HG03342 (cell line): ENCODE data around the gene FAM13C.
"Not testable (repeated sequence)": the region's sequence is repeated elsewhere in the genome, so short reads cannot be mapped to it uniquely, and the experiment has no call there.

Experiments used
- ATAC-seq: cut with Tn5 transposase; IDR thresholded peaks from one replicate; pipeline ENCODE4 v1.9.1; 2021; ENCODE audit warnings: mild to moderate bottlenecking, moderate library complexity; ENCODE audit not compliant: unreplicated experiment

FAM13C gene

DNA sequence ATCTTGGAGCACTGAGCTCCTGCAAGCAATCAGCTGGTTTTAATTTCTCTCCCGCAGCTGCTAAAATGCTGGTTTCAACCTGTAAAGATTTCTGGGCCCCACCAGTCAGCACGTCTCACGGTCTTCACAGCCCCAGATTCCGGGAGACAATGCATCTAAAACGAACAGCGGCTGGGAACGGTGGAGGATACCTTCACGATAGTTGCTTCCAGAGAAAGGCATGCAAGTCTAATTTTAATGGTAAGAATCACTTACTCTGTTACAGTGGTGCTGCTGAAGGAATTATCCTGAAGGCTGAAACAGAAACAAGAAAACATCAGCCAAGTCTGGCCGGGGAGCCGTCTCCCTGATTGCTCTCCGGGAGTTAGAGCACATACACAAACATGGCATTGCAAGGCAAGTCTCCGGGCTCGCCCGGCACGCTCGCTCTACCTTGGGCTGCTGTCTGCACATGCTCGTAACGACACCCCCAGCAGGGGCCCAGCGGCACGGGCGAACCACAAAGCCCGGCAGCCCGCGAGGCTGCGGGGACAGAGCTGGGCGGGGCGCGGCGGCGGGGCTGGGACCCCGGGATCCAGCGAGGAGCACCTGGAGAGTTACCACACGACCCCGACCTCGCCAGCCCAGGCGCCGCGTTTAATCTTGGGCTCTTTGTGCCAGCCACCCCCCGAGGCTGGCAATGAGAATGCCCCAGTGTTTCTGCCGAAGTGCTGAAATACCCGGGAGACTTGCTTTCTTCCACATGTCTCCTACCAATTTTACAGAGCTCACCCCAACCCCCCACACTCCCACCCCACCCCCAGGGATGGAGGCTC, at the start of gene FAM13C:
Gene FAM13C (minus strand): TSS at position 406 of the 815 bp plus-strand sequence. CDS start 89 bp downstream, at position 317.
- ATAC-seq: peak; percentile 42

GRCh38 chr10:59405235-59405634, 42.9 kb upstream of the FAM13C start:
- no peak for ATAC-seq

DNA sequence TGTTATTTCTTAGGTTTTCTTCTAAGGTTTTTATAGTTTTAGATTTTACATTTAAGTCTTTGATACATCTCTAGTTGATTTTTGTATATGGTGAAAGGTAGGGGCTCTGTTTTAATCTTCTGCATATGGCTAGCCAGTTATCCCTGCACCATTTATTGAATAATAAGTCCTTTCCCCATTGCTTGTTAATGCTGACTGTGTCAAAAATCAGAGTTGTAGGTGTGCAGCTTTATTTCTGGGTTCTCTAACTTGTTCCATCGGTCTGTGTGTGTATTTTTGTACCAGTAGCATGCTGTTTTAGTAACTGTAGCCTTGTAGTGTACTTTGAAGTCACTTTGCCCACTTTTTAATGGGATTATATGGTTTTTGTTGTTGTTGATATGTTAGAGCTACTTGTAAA, 37.9 kb upstream of the FAM13C start:
- ATAC-seq: no peak

DNA sequence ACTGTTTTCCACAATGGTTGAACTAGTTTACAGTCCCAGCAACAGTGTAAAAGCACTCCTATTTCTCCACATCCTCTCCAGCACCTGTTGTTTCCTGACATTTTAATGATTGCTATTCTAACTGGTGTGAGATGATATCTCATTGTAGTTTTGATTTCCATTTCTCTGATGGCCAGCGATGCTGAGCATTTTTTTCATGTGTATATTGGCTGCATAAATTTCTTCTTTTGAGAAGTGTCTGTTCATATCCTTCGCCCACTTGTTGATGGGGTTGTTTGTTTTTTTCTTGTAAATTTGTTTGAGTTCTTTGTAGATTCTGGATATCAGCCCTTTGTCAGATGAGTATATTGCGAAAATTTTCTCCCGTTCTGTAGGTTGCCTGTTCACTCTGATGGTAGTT, 37.0 kb upstream of the FAM13C start:
- ATAC-seq: not testable (repeated sequence)

DNA sequence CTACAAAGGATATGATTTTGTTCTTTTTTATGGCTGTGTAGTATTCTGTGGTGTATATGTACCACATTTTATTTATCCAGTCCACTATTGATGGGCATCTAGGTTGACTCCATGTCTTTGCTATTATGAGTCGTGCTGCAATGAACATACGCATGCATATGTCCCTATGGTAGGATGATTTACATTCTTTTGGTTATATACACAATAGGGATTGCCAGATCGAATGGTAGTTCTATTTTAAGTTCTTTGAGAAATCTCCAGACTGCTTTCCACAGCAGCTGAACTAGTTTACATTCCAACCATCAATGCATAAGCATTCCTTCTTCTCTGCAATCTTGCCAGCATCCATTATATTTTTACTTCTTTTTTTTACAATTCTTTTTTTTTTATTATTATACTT, 35.6 kb upstream of the FAM13C start:
- no peak for ATAC-seq

DNA sequence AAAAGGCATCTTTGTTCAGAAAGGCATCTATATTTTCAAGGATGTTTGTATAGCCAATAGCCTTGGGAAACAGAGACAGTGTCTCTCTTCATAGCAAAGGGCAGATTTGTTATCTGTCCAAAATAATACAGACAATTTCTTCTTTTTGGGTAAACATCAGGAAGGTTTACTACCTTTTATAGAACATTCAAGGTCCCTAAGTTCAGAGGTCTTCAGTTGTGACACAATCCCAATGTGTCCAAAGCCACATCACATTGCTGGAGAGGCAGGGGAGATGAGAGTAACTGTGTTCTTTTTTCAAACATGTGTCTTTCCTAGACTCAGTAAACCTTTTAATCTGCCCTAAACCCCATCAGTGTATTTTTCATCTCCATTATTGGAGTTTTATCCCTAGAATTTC, 33.6 kb upstream of the FAM13C start:
- no peak for ATAC-seq

GRCh38 chr10:59393349-59393748, 31.0 kb upstream of the FAM13C start:
- ATAC-seq: no peak

DNA sequence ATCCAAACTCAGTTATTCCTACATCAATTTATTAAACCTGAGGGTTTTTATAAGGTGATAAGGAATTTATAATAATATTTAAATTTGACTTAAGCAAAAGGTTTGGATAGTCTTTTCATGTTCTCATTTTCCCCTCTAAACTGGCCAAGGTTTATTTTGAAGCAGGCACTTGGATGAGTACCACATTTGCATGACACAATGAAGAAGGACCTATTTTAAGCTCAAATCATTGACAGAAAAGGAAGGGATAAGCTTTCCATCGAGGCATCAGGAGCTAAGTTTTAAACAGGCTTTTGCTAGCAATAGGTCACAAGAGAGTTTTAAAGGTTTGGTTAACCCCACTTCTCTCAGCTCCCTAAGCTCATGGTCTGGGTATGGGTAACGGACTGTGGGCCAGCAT, 28.7 kb upstream of the FAM13C start:
- ATAC-seq: no peak

GRCh38 chr10:59388671-59388976, 26.3 kb upstream of the FAM13C start:
- ATAC-seq: no peak

- no peak for ATAC-seq
Observed at GRCh38 chr10:59387951-59388670, 25.8 kb upstream of the FAM13C start.

- no peak for ATAC-seq
Observed at GRCh38 chr10:59384761-59385160, 22.4 kb upstream of the FAM13C start.

DNA sequence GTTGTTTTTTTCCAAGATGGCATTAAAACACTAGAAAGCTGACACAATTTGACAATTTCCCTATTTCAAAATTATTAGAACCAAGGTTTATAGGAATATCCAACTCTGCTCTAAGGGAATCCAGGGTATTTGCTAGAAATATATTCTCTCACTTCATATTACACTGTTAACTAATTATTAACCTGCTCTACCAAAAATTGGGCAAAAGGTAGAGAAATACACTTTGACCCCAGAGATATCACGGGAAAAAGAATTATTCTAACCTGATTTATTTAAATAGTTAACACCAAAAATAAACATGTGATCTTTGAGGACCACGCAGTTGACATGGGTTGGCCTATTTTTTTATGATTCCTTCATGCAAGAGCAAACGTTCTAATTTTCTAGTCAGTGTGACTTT, 21.6 kb upstream of the FAM13C start:
- ATAC-seq: no peak

- no peak for ATAC-seq
Observed at GRCh38 chr10:59383436-59383835, 21.1 kb upstream of the FAM13C start.

DNA sequence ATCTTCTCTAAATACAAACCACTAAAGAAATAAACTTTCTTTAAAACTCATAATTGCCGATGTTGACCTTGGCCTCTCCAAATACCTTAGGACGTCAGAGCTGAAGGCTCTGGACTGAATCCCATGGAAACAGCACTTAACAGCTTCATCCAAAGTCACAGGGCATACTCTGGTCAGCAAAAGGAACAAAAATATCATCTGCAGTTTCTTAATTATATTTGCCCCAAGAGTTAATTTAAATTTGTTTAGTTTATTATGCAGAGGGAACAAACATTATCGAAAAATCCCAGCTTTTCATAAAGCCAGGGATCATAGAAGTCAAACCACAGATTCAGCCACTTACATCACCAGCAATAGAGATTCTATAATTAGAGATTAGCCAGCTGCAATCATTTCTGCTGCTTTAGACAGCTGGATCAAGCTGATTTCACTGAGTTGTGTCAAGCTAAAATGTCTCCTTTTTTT, 20.5 kb upstream of the FAM13C start:
- no peak for ATAC-seq

DNA sequence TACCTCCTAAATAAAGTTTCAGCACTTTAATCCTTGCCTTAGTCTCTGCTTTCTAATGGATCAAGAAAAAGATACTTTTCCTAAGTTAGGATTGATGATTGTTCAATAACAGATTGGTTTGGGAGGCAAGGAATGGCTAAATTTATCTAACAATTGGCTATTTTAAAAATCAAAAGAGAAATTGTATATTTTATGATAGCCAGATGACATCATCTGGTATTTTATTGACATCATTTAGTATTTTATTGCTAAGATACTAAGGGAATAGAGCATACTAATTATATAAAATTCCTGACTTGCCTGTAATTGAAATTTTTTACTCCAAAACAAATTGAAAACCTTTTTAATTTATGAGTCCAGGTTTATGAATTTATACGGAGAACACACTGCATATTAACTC, 19.3 kb upstream of the FAM13C start:
- no peak for ATAC-seq

DNA sequence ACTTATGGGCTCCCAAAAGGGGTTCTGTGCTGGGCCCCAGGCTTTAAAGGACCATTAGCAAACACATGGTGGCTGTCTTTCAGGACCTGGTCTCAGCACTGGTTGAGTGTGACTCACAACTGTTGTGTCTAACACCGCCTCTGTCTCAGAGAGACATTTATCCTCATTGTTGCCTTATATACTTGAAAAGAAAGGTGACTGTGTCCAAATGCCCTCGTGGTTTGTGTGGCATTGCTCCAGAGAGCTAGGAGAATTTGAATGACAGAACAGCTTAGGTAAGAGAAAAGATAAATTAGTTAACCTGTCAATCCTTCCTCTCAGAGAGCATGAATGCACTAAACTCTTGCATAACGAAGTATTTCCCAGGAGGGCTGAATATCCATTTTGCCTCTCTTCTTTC, 14.5 kb upstream of the FAM13C start:
- ATAC-seq: no peak

- no peak for ATAC-seq
Observed at GRCh38 chr10:59375990-59376389, 13.6 kb upstream of the FAM13C start.

DNA sequence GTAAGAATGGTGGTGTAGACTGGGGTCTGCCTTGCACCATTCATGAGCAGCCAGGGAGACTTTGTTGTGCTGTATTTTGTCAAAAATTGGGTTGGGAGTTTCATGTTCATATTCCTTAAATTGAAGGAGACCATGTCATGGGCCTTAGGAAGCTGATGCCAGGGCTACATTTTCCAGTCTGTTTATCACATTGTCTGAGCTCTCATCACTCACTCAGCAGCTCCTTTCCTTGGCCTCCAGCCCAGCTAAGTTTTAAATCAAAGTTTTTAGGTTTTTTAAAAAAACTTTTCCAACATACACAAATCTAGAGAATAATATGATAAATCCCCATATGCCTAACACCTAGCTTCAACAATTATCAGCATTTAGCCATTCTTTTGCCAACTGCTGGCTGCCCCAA, 12.6 kb upstream of the FAM13C start:
- ATAC-seq: no peak

DNA sequence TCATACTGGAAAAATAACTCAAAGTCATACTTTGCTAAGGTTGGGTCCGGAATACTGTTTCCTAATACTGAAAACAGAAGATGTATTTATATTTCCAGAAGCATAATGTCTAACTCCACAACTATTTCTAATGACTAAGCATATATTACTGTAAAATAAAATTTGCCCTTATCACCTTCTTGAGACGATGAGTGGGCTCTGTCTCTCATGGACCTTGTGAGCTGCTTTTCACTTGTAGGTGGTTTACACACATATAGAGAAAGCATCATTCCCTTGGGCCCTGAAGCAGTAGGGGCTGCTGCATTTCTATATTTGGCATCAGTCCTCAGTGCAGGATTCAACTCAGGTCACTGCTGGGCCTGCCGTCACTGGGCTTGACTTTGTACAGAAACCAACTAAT, 10.7 kb upstream of the FAM13C start:
- no peak for ATAC-seq

- no peak for ATAC-seq
Observed at GRCh38 chr10:59372543-59372942, 10.2 kb upstream of the FAM13C start.

GRCh38 chr10:59366290-59366689, 3.9 kb upstream of the FAM13C start:
- no peak for ATAC-seq

GRCh38 chr10:59363446-59363958, 1.2 kb upstream of the FAM13C start:
- ATAC-seq: no peak
